ENCODE data around the gene CCBE1. TPM values are rescaled to one million over a fixed set of nuclear protein-coding genes. Genes with fewer than 3 reads are reported as not detected.

CCBE1 gene
- total RNA-seq, 2 donors from 2014 or later, result 1.00 to 2.9 TPM

DNA sequence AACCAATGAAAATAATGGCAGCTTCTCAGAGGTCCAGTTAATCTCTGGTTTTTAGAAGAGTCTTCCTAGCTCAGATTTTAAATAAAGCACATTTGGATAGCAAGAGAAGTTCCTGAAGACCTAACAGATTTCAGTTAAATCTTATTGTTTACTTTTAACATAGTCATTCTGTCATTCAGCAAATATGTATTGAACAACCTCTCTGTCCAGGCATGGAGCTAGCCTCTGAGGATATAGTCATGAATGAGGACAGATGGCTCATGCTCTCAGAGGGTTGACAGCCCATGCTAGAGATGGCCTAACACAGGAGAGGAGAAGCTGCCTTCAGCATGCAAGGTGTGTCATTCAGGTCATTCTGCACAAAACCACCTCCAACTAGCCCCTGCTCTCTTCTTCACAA, 6.2 kb downstream of the CCBE1 start:
- no peak overlapping the region for H3K4me3 Mint-ChIP-seq

DNA sequence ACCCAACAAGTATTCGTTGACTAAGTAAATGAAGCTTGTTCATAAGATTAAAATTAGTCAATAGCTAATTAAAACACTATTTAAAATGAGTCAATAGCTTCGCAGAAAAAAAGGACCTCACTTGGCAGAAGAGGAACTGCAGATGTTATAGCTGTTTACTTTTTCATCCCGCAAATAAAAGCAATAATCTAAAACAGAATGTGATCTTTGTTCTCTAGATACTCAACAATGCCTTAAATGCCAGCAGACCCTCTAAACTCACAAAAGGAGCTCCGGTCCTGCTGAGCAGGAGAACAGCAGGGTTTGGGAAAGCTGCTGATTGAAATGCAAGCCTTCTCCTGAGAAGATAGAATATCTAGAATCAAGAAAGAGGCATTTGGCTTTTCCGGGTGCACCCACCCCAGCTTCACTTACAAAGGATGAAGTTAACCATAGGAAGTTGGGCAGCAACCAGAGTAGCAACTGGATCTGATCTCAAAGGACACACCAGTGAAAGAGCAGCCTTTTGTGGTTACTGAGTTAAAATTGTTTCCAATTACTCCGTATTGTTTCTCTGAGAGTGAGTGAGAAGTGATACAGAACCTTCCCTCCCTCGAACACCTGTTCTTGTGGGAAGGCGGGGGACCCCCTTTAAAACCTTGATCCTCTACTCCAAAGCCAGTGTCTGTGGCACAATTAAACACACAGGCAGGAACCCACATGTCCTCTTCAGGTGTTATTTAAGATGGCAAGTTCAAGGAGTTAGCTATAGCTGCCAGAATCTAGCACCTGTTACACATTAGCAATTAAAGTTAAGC, 6.8 kb downstream of the CCBE1 start:
- peak overlapping the region; percentile 9 for H3K4me3 ChIP-seq (ENCODE audit: low read length)
- no peak overlapping the region for H3K27ac Mint-ChIP-seq
- no peak overlapping the region for H3K4me3 Mint-ChIP-seq
- H3K36me3 ChIP-seq (ENCODE audit: control insufficient read depth, insufficient read depth, low read length), result no peaks in the 10 kb centered on the region
- WGBS, 2 experiments (ENCODE audit: insufficient coverage in 1 of 2, insufficient read length in 1 of 2), result 31 to 32% methylated on average over 5 to 7 of the region's 8 CpGs
- peaks cover 51% of the 10 kb centered on the region for H3K4me1 Mint-ChIP-seq
- H3K27me3 Mint-ChIP-seq (ENCODE audit: insufficient read depth), result peaks cover 80% of the 10 kb centered on the region
- H3K9me3 Mint-ChIP-seq, result no peaks in the 10 kb centered on the region
- TF ChIP-seq, protein P1, sequence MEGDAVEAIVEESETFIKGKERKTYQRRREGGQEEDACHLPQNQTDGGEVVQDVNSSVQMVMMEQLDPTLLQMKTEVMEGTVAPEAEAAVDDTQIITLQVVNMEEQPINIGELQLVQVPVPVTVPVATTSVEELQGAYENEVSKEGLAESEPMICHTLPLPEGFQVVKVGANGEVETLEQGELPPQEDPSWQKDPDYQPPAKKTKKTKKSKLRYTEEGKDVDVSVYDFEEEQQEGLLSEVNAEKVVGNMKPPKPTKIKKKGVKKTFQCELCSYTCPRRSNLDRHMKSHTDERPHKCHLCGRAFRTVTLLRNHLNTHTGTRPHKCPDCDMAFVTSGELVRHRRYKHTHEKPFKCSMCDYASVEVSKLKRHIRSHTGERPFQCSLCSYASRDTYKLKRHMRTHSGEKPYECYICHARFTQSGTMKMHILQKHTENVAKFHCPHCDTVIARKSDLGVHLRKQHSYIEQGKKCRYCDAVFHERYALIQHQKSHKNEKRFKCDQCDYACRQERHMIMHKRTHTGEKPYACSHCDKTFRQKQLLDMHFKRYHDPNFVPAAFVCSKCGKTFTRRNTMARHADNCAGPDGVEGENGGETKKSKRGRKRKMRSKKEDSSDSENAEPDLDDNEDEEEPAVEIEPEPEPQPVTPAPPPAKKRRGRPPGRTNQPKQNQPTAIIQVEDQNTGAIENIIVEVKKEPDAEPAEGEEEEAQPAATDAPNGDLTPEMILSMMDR (conservative IDR thresholded peaks at IDR 0.05), result no peak
- H3K9me3 ChIP-seq (ENCODE audit: control insufficient read depth, low read length), result no peaks in the 10 kb centered on the region
- H3K9ac ChIP-seq (ENCODE audit: extremely low read depth, low read length, poor library complexity, severe bottlenecking), result no peak overlapping the region
- H3K36me3 Mint-ChIP-seq (ENCODE audit: low read depth), result no peaks in the 10 kb centered on the region
- H3K4me1 ChIP-seq (ENCODE audit: control insufficient read depth, insufficient read depth, low read length), result peaks cover 26% of the 10 kb centered on the region
- peaks cover 37% of the 10 kb centered on the region for H3K27me3 ChIP-seq (ENCODE audit: control insufficient read depth, insufficient read depth, low read length, poor library complexity, severe bottlenecking)
- DNase-seq, result peak; percentile 77
- H3K27ac ChIP-seq (ENCODE audit: low read depth, low read length), result no peak overlapping the region

More for the DNA sequence above, 6.2 kb downstream of the CCBE1 start:
- H3K27ac Mint-ChIP-seq, result no peak overlapping the region
- no peaks in the 10 kb centered on the region for H3K9me3 Mint-ChIP-seq
- TF ChIP-seq, protein P1 (conservative IDR thresholded peaks at IDR 0.05), result no peak
- H3K36me3 Mint-ChIP-seq (ENCODE audit: low read depth), result no peaks in the 10 kb centered on the region
- peaks cover 26% of the 10 kb centered on the region for H3K4me1 ChIP-seq (ENCODE audit: control insufficient read depth, insufficient read depth, low read length)
- H3K9ac ChIP-seq (ENCODE audit: extremely low read depth, low read length, poor library complexity, severe bottlenecking), result no peak overlapping the region
- peaks cover 47% of the 10 kb centered on the region for H3K4me1 Mint-ChIP-seq
- no peak overlapping the region for H3K27ac ChIP-seq (ENCODE audit: low read depth, low read length)
- no peaks in the 10 kb centered on the region for H3K9me3 ChIP-seq (ENCODE audit: control insufficient read depth, low read length)
- DNase-seq, result no peak
- no peak overlapping the region for H3K4me3 ChIP-seq (ENCODE audit: low read length)
- peaks cover 37% of the 10 kb centered on the region for H3K27me3 ChIP-seq (ENCODE audit: control insufficient read depth, insufficient read depth, low read length, poor library complexity, severe bottlenecking)
- no peaks in the 10 kb centered on the region for H3K36me3 ChIP-seq (ENCODE audit: control insufficient read depth, insufficient read depth, low read length)
- peaks cover 80% of the 10 kb centered on the region for H3K27me3 Mint-ChIP-seq (ENCODE audit: insufficient read depth)

DNA sequence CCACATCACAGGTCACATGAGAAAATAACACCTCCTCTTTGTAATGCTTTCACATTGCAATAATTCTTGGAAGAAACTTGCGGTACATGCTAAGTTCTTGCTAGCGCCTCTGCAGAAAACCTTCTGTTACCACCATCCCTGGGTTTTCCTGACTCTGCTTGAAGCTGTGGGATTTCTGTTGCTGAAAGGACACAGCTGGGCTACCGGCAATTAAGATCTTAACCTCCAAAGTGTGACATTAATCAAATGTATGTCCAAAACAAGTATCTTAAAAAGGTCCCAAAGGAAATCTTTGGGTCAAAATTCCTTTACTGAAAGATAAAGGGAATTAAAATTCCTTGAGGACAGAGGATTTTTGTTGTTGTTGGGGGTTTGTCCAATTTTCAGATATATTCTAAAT, 7.5 kb downstream of the CCBE1 start:
- no peak overlapping the region for H3K27ac Mint-ChIP-seq
- Histone ChIP-seq H3K36me3 (ENCODE audit: control insufficient read depth, insufficient read depth, low read length) (no peaks in the 10 kb centered on the region), H3K27ac (ENCODE audit: low read depth, low read length) (no peak overlapping the region), H3K4me1 (ENCODE audit: control insufficient read depth, insufficient read depth, low read length) (peaks cover 30% of the 10 kb centered on the region), H3K27me3 (ENCODE audit: control insufficient read depth, insufficient read depth, low read length, poor library complexity, severe bottlenecking) (peaks cover 33% of the 10 kb centered on the region), H3K9me3 (ENCODE audit: control insufficient read depth, low read length) (no peaks in the 10 kb centered on the region), H3K9ac (ENCODE audit: extremely low read depth, low read length, poor library complexity, severe bottlenecking) (no peak overlapping the region), H3K4me3 (ENCODE audit: low read length) (peak overlapping the region; percentile 9)
- H3K4me1 Mint-ChIP-seq, result peaks cover 52% of the 10 kb centered on the region
- DNase-seq, result no peak
- H3K9me3 Mint-ChIP-seq, result no peaks in the 10 kb centered on the region
- H3K4me3 Mint-ChIP-seq, result no peak overlapping the region
- WGBS, 2 experiments (ENCODE audit: insufficient coverage in 1 of 2, insufficient read length in 1 of 2), result 59 to 93% methylated on average over 2 to 3 of the region's 3 CpGs
- H3K36me3 Mint-ChIP-seq (ENCODE audit: low read depth), result no peaks in the 10 kb centered on the region
- peaks cover 78% of the 10 kb centered on the region for H3K27me3 Mint-ChIP-seq (ENCODE audit: insufficient read depth)
- TF ChIP-seq, protein P1 (conservative IDR thresholded peaks at IDR 0.05), result no peak

Data from endodermal cell (in vitro differentiated cells).